ENCODE data around the gene LAMA4.
A peak's percentile ranks its signal among the peaks of the same experiment; 100 is the strongest.

The LAMA4 gene

GRCh38 chr6:112187736-112188135 is 66.6 kb downstream of the LAMA4 start:
- CTCF ChIA-PET = interaction anchor here (0.9 to 3.4 kb wide), 4 partner anchors 8 to 1749 kb away, joined by 3 to 44 read pairs (median 9); no protein-coding TSS in a partner anchor
- H3K4me3 ChIP-seq (ENCODE audit: low read depth, low read length) = no peak overlapping the region
- POLR2A ChIA-PET = no interaction called here
- DNase-seq (ENCODE audit: low read depth, low spot score) = no peak
- no peak for TF ChIP-seq CTCF (IDR thresholded peaks at IDR 0.05; ENCODE audit: insufficient read depth, low read length, missing control alignments)

DNA sequence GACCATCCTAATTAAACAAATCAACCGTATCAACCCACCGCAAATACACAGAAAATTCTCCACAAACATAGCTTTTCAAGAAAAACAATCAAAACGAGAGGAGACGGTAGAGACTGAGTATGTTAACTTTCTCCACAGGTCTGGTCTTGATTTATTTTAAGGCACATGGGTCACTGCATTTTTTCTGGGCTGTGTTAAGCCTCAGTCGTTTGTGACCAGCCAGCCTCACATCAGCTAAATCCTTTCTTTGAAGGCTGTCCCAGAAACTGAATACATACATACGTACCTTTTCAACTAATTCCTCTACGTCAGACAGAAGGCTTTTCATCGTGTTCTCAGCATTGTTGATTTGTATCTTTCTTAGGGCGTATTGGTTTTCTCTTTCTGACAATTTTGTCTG is 69.4 kb downstream of the LAMA4 start:
- POLR2A ChIA-PET = no interaction called here
- TF ChIP-seq CTCF (IDR thresholded peaks at IDR 0.05; ENCODE audit: insufficient read depth, low read length, missing control alignments) = no peak
- DNase-seq (ENCODE audit: low read depth, low spot score) = no peak
- H3K4me3 ChIP-seq (ENCODE audit: low read depth, low read length) = no peak overlapping the region
- CTCF ChIA-PET = interaction anchor here (0.7 to 1.3 kb wide), 3 partner anchors 8 to 260 kb away, joined by 3 to 4 read pairs (median 3); no protein-coding TSS in a partner anchor

DNA sequence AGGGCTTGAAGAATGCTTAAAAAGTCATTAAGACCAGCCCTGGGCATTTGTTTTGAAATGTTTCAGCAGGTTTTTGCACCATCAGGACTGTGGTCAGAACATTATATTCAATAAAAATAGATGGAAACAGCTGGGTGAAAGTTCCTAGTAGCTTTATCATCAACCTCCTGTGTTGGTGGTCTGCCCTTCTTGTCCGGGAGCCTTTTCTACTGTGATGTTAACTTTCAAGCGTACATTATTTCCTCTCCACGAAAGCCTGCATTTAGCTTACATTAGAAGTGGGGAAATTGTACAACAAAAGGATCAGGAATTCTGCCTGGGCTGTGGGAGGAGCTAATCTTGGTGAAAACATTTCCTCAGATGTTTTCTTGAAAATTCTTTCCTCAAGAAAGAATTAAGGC is 71.1 kb downstream of the LAMA4 start:
- POLR2A ChIA-PET = interaction anchor here (0.6 to 1.2 kb wide), 2 partner anchors 39 to 108 kb away, joined by 3 to 4 read pairs; no protein-coding TSS in a partner anchor
- H3K4me3 ChIP-seq (ENCODE audit: low read depth, low read length) = no peak overlapping the region
- TF ChIP-seq CTCF (IDR thresholded peaks at IDR 0.05; ENCODE audit: insufficient read depth, low read length, missing control alignments) = no peak
- CTCF ChIA-PET = interaction anchor here (0.8 to 6.8 kb wide), 13 partner anchors 10 to 189 kb away, joined by 3 to 86 read pairs (median 4); no protein-coding TSS in a partner anchor
- DNase-seq (ENCODE audit: low read depth, low spot score) = peak; percentile 16

- CTCF ChIA-PET = interaction anchor here (0.6 to 6.8 kb wide), 27 partner anchors 8 to 1699 kb away, joined by 3 to 215 read pairs (median 10); partner anchors contain the start of gene LAMA4
- POLR2A ChIA-PET = no interaction called here
- TF ChIP-seq CTCF (IDR thresholded peaks at IDR 0.05; ENCODE audit: insufficient read depth, low read length, missing control alignments) = no peak
- H3K4me3 ChIP-seq (ENCODE audit: low read depth, low read length) = no peak overlapping the region
- no peak for DNase-seq (ENCODE audit: low read depth, low spot score)
These were observed 73.2 kb downstream of the LAMA4 start for GRCh38 chr6:112181130-112181529.

DNA sequence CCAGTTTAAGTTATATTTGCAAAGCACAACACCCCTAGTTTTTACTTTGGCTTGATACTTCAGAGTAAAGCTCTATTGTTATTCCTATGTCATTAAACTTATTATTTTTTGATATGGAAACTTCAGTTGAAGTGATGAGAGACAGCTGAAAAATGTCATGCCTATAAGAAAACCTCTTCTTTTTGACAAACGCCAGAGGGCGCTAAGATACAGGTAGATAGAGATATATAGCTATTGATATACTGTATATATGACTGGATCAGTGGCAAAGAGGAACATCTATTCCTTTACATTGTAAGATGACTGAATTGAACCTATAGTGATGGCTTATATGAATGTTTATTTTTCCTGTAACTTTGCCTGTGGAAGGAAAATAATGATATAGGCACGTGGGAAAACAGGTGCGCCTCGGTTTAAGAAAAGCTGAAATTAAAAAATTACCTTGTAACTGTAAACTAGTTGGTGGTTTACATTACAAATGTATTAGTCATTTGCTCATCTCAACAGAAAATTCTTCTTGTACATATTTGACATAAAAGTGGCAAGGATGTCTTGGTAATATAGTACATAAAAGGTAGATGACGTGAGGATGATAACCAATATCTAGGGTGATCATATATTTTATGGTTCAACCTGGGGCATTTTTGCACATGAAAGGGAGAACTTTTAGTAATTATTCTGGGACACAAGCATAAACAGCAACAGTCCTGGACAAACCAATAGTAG is 74.1 kb downstream of the LAMA4 start:
- POLR2A ChIA-PET = no interaction called here
- DNase-seq (ENCODE audit: low read depth, low spot score) = peak; percentile 66
- H3K4me3 ChIP-seq (ENCODE audit: low read depth, low read length) = no peak overlapping the region
- TF ChIP-seq CTCF (IDR thresholded peaks at IDR 0.05; ENCODE audit: insufficient read depth, low read length, missing control alignments) = peak; percentile 46
- CTCF ChIA-PET = interaction anchor here (0.6 to 6.8 kb wide), 51 partner anchors 9 to 1757 kb away, joined by 3 to 215 read pairs (median 6); partner anchors contain the start of gene LAMA4

- no peak for TF ChIP-seq CTCF (IDR thresholded peaks at IDR 0.05; ENCODE audit: insufficient read depth, low read length, missing control alignments)
- CTCF ChIA-PET = interaction anchor here (0.7 to 6.8 kb wide), 46 partner anchors 9 to 573 kb away, joined by 3 to 215 read pairs (median 6); partner anchors contain the start of gene LAMA4
- POLR2A ChIA-PET = no interaction called here
These were observed 74.7 kb downstream of the LAMA4 start for GRCh38 chr6:112179631-112180030.

More at GRCh38 chr6:112179631-112180030, 74.7 kb downstream of the LAMA4 start:
- no peak overlapping the region for H3K4me3 ChIP-seq (ENCODE audit: low read depth, low read length)
- no peak for DNase-seq (ENCODE audit: low read depth, low spot score)

All from AG04449 (cell line).